HEK293 (cell line): ENCODE measurements around the gene CACHD1.

Source experiments
- CTCF ChIA-PET: fragments of 350-600 bp; formaldehyde crosslinking; extraction: SDS; loops from one replicate; lab custom pipeline; 2021; ENCODE audit warnings: antibody characterized with exemption; lab: Yijun Ruan, JAX
- POLR2A ChIA-PET: fragments of 300-600 bp; formaldehyde crosslinking; extraction: SDS; loops from one replicate; lab custom pipeline; 2020; ENCODE audit warnings: antibody characterized with exemption, inconsistent platforms; lab: Yijun Ruan, JAX
- H3K27ac ChIP-seq: fragments of 200-500 bp; sonication (Bioruptor generic); 2 replicates; pipeline ENCODE4 v1.5.1; 2014; ENCODE audit warnings: low read depth, low read length, control low read depth, inconsistent platforms; ENCODE audit errors: extremely low read depth
- H3K36me3 ChIP-seq, 2 experiments: fragments of 200-500 bp in 1 of 2; sonication (Bioruptor generic) in 1 of 2; 1 replicate in 1 of 2; 2 replicates in 1 of 2; pipeline ENCODE4 v1.5.1; 2014 to 2017; ENCODE audit warnings: inconsistent platforms in 2 of 2, low read length in 2 of 2; ENCODE audit not compliant: control insufficient read depth in 2 of 2, insufficient read depth in 1 of 2
- H3K4me1 ChIP-seq: fragments of 200-500 bp; sonication (Bioruptor generic); 2 replicates; pipeline ENCODE4 v1.5.1; 2014; ENCODE audit warnings: mild to moderate bottlenecking, low read length, inconsistent platforms; ENCODE audit not compliant: control insufficient read depth, insufficient read depth
- H3K4me3 ChIP-seq: 2 replicates; pipeline ENCODE4 v1.5.1; 2011; ENCODE audit warnings: low read depth, mild to moderate bottlenecking, control low read depth, low read length, moderate library complexity
- H3K9me3 ChIP-seq: fragments of 200-500 bp; sonication (Bioruptor generic); 2 replicates; pipeline ENCODE4 v1.5.1; 2014; ENCODE audit warnings: low read depth, low read length, inconsistent platforms; ENCODE audit not compliant: control insufficient read depth, insufficient read depth
- AEBP2 ChIP-seq: fragments of 450-650 bp; formaldehyde crosslinking; IDR thresholded peaks from 2 replicates; pipeline ENCODE4 v1.5.1; 2016; ENCODE audit warnings: missing biosample characterization, missing genetic modification characterization, borderline replicate concordance
- ELK4 ChIP-seq: IDR thresholded peaks from 2 replicates; pipeline ENCODE4 v1.6.1; 2011; ENCODE audit warnings: mild to moderate bottlenecking, low read depth, low read length, borderline replicate concordance
- GLI4 ChIP-seq: fragments of 450-650 bp; formaldehyde crosslinking; IDR thresholded peaks from 2 replicates; pipeline ENCODE4 v1.5.1; 2016; ENCODE audit warnings: missing biosample characterization, missing genetic modification characterization
- IKZF3 ChIP-seq: fragments of 450-650 bp; IDR thresholded peaks from 2 replicates; pipeline ENCODE4 v1.5.0; 2018; ENCODE audit warnings: missing biosample characterization, mild to moderate bottlenecking, missing genetic modification characterization, moderate library complexity
- PRDM1 ChIP-seq: fragments of 450-650 bp; formaldehyde crosslinking; IDR thresholded peaks from 2 replicates; pipeline ENCODE4; 2016; ENCODE audit warnings: missing biosample characterization, missing genetic modification characterization
- SP7 ChIP-seq: fragments of 450-650 bp; formaldehyde crosslinking; IDR thresholded peaks from 2 replicates; pipeline ENCODE4 v1.5.1; 2016; ENCODE audit warnings: missing biosample characterization, missing genetic modification characterization
- TCF7L2 ChIP-seq: IDR thresholded peaks from 2 replicates; pipeline ENCODE4 v1.6.1; 2011; ENCODE audit warnings: low read depth, mild to moderate bottlenecking, inconsistent platforms, low read length, moderate library complexity, borderline replicate concordance
- YY2 ChIP-seq: fragments of 450-650 bp; formaldehyde crosslinking; IDR thresholded peaks from 2 replicates; pipeline ENCODE4 v1.5.1; 2016; ENCODE audit warnings: missing biosample characterization, missing genetic modification characterization
- ZNF121 ChIP-seq: fragments of 450-650 bp; formaldehyde crosslinking; IDR thresholded peaks from 2 replicates; pipeline ENCODE4 v1.5.1; 2016; ENCODE audit warnings: missing biosample characterization, missing genetic modification characterization
- ZNF132 ChIP-seq: fragments of 450-650 bp; formaldehyde crosslinking; IDR thresholded peaks from 2 replicates; pipeline ENCODE4 v1.5.1; 2017; ENCODE audit warnings: missing biosample characterization, missing genetic modification characterization, borderline replicate concordance
- ZNF146 ChIP-seq: fragments of 450-650 bp; formaldehyde crosslinking; IDR thresholded peaks from 2 replicates; pipeline ENCODE4 v1.5.1; 2016; ENCODE audit warnings: missing biosample characterization, missing genetic modification characterization
- ZNF169 ChIP-seq: fragments of 450-650 bp; formaldehyde crosslinking; IDR thresholded peaks from 2 replicates; pipeline ENCODE4 v1.5.1; 2016; ENCODE audit warnings: missing biosample characterization, missing genetic modification characterization
- ZNF202 ChIP-seq: fragments of 450-650 bp; formaldehyde crosslinking; IDR thresholded peaks from 2 replicates; pipeline ENCODE4 v1.5.1; 2016; ENCODE audit warnings: missing biosample characterization, missing genetic modification characterization, borderline replicate concordance
- ZNF449 ChIP-seq: fragments of 450-650 bp; formaldehyde crosslinking; IDR thresholded peaks from 2 replicates; pipeline ENCODE4 v1.5.1; 2017; ENCODE audit warnings: missing biosample characterization, mild to moderate bottlenecking, missing genetic modification characterization, moderate library complexity
- ZNF473 ChIP-seq: fragments of 450-650 bp; formaldehyde crosslinking; IDR thresholded peaks from 2 replicates; pipeline ENCODE4 v1.5.1; 2017; ENCODE audit warnings: missing biosample characterization, missing genetic modification characterization
- ZNF513 ChIP-seq: fragments of 450-650 bp; IDR thresholded peaks from 2 replicates; pipeline ENCODE4 v1.5.1; 2018; ENCODE audit warnings: missing biosample characterization, missing genetic modification characterization
- ZNF529 ChIP-seq: fragments of 450-650 bp; formaldehyde crosslinking; IDR thresholded peaks from 2 replicates; pipeline ENCODE4 v1.5.1; 2017; ENCODE audit warnings: missing genetic modification characterization, missing biosample characterization; ENCODE audit not compliant: insufficient replicate concordance
- ZNF558 ChIP-seq: fragments of 450-650 bp; formaldehyde crosslinking; IDR thresholded peaks from 2 replicates; pipeline ENCODE4 v1.5.1; 2016; ENCODE audit warnings: missing biosample characterization, missing genetic modification characterization
- ZNF629 ChIP-seq: fragments of 450-650 bp; formaldehyde crosslinking; IDR thresholded peaks from 2 replicates; pipeline ENCODE4 v1.5.1; 2017; ENCODE audit warnings: missing biosample characterization, missing genetic modification characterization
- ZNF768 ChIP-seq: fragments of 450-650 bp; formaldehyde crosslinking; IDR thresholded peaks from 2 replicates; pipeline ENCODE4 v1.5.1; 2018; ENCODE audit warnings: missing biosample characterization, mild to moderate bottlenecking, missing genetic modification characterization
- ZNF791 ChIP-seq: fragments of 450-650 bp; formaldehyde crosslinking; IDR thresholded peaks from 2 replicates; pipeline ENCODE4 v1.5.1; 2016; ENCODE audit warnings: missing biosample characterization, missing genetic modification characterization
- TF ChIP-seq, protein P1 (sequence below): fragments of 450-650 bp; formaldehyde crosslinking; IDR thresholded peaks from 2 replicates; pipeline ENCODE4 v1.5.1; 2016; ENCODE audit warnings: missing biosample characterization, missing genetic modification characterization
- TF ChIP-seq, protein P2 (sequence below): fragments of 450-650 bp; formaldehyde crosslinking; IDR thresholded peaks from 2 replicates; pipeline ENCODE4 v1.5.1; 2016; ENCODE audit warnings: missing biosample characterization, missing genetic modification characterization, low read depth

CACHD1 gene

DNA sequence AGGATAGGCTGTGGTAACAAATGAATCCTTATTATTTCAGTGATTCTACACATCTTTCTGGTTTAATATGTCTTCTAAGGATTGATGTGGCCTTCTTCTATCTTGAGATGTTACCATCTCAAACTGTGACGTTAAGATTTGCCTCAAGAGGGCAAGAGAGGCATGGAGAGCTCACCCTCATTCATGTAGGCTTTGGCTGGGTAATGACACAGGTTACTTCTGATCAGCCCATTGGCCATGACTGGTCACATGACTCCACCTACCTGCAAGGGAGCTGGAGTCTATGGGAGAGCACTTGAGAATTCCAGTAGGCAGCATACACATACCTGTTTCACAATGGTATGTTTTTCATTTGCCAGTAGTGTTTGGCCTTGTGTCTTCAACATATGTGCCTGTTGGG is 30.0 kb downstream of the CACHD1 start (continued):
- no peak for TF ChIP-seq AEBP2 (tag by site-specific recombination)
- no peak for TF ChIP-seq SP7 (tag by site-specific recombination)
- no peak for TF ChIP-seq ZNF629 (tag by site-specific recombination)
- TF ChIP-seq, protein P1, sequence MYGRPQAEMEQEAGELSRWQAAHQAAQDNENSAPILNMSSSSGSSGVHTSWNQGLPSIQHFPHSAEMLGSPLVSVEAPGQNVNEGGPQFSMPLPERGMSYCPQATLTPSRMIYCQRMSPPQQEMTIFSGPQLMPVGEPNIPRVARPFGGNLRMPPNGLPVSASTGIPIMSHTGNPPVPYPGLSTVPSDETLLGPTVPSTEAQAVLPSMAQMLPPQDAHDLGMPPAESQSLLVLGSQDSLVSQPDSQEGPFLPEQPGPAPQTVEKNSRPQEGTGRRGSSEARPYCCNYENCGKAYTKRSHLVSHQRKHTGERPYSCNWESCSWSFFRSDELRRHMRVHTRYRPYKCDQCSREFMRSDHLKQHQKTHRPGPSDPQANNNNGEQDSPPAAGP (tag by site-specific recombination) = no peak
- TF ChIP-seq ZNF449 (tag by site-specific recombination) = no peak
- TF ChIP-seq PRDM1 (tag by site-specific recombination) = no peak
- TF ChIP-seq ZNF132 = no peak
- TF ChIP-seq ELK4 = no peak
- TF ChIP-seq ZNF768 (tag by site-specific recombination) = no peak

DNA sequence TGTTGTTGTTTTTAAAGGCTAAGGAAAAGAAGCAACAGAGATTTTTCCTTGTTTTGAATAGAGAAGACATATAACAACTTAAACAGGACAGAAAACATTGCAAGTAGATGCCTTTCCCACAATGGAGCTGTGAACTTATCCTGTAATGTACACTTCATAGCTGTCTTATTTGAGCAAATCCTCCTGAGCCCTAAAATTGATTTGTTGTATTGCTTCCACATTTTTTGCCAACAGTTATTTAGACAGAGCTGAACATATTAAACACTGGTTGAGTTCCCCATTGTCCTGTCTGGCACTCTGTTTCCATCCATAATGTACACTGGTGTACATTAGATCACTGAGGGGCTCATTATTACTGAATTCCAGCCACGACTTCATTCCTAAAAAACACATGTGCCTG is 32.2 kb downstream of the CACHD1 start:
- Histone ChIP-seq H3K36me3 (no peaks in the 10 kb centered on the region), H3K4me1 (peaks cover 23% of the 10 kb centered on the region), H3K9me3 (no peaks in the 10 kb centered on the region), H3K27ac (no peak overlapping the region), H3K4me3 (no peak overlapping the region)
- TF ChIP-seq ZNF558 (tag by site-specific recombination) = no peak
- no peak for TF ChIP-seq ZNF169 (tag by site-specific recombination)
- no peak for TF ChIP-seq ZNF791 (tag by site-specific recombination)
- 0 out of 2 replicates have a peak, but pooled peaks have one; percentile 10 for TF ChIP-seq IKZF3
- TF ChIP-seq YY2 (tag by site-specific recombination) = no peak
- TF ChIP-seq ZNF473 (tag by site-specific recombination) = no peak
- TF ChIP-seq ZNF202 (tag by site-specific recombination) = no peak
- ChIA-PET POLR2A (no interaction called here), CTCF (interaction anchor here (0.8 to 1.1 kb wide), 2 partner anchors 29 to 124 kb away, joined by 3 read pairs; no protein-coding TSS in a partner anchor)

GRCh38 chr1:64502931-64503330 is 33.0 kb downstream of the CACHD1 start:
- H3K9me3 ChIP-seq = no peaks in the 10 kb centered on the region
- CTCF ChIA-PET = no interaction called here
- no peak for TF ChIP-seq GLI4 (tag by site-specific recombination)
- peak; percentile 36; the same call in 1 of the 2 replicates for TF ChIP-seq IKZF3
- TF ChIP-seq ZNF529 = no peak
- TF ChIP-seq ZNF558 (tag by site-specific recombination) = no peak
- no peak for TF ChIP-seq ZNF513 (tag by site-specific recombination)
- TF ChIP-seq ZNF146 (tag by site-specific recombination) = no peak
- no peak for TF ChIP-seq ZNF121
- peak; percentile 93 for TF ChIP-seq TCF7L2
- TF ChIP-seq, protein P2, sequence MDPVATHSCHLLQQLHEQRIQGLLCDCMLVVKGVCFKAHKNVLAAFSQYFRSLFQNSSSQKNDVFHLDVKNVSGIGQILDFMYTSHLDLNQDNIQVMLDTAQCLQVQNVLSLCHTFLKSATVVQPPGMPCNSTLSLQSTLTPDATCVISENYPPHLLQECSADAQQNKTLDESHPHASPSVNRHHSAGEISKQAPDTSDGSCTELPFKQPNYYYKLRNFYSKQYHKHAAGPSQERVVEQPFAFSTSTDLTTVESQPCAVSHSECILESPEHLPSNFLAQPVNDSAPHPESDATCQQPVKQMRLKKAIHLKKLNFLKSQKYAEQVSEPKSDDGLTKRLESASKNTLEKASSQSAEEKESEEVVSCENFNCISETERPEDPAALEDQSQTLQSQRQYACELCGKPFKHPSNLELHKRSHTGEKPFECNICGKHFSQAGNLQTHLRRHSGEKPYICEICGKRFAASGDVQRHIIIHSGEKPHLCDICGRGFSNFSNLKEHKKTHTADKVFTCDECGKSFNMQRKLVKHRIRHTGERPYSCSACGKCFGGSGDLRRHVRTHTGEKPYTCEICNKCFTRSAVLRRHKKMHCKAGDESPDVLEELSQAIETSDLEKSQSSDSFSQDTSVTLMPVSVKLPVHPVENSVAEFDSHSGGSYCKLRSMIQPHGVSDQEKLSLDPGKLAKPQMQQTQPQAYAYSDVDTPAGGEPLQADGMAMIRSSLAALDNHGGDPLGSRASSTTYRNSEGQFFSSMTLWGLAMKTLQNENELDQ (tag by site-specific recombination) = no peak

More at GRCh38 chr1:64502931-64503330, 33.0 kb downstream of the CACHD1 start:
- H3K4me1 ChIP-seq = peaks cover 23% of the 10 kb centered on the region
- POLR2A ChIA-PET = no interaction called here
- no peak overlapping the region for H3K4me3 ChIP-seq
- no peaks in the 10 kb centered on the region for H3K36me3 ChIP-seq
- no peak overlapping the region for H3K27ac ChIP-seq
